Endodermal cell (in vitro differentiated cells): Measurements from ENCODE around the gene SFTPB. TPM values are rescaled to one million over a fixed set of nuclear protein-coding genes. Genes with fewer than 3 reads are reported as not detected.

Experiments
- DNase-seq: peaks from one replicate; pipeline ENCODE4 v3.0.0-alpha.2; 2017
- H3K27ac ChIP-seq: 2 replicates; pipeline ENCODE4 v1.5.1; 2013; ENCODE audit warnings: mild to moderate bottlenecking, low read depth, low read length, moderate library complexity
- H3K27me3 ChIP-seq: 2 replicates; pipeline ENCODE4 v1.6.1; 2013; ENCODE audit warnings: mild to moderate bottlenecking, low read length, moderate library complexity; ENCODE audit not compliant: insufficient read depth, control insufficient read depth, poor library complexity, severe bottlenecking
- H3K36me3 ChIP-seq: 2 replicates; pipeline ENCODE4 v1.7.0; 2013; ENCODE audit warnings: mild to moderate bottlenecking, low read length, moderate library complexity; ENCODE audit not compliant: control insufficient read depth, insufficient read depth
- H3K4me1 ChIP-seq: one replicate; pipeline ENCODE4 v1.7.0; 2013; ENCODE audit warnings: low read length; ENCODE audit not compliant: control insufficient read depth, insufficient read depth
- H3K4me3 ChIP-seq: 2 replicates; pipeline ENCODE4 v1.5.1; 2013; ENCODE audit warnings: mild to moderate bottlenecking, low read length, moderate library complexity
- H3K9ac ChIP-seq: 2 replicates; pipeline ENCODE4 v1.6.1; 2013; ENCODE audit warnings: mild to moderate bottlenecking, low read length, moderate library complexity; ENCODE audit not compliant: poor library complexity, severe bottlenecking; ENCODE audit errors: extremely low read depth
- H3K9me3 ChIP-seq: 2 replicates; pipeline ENCODE4 v1.6.1; 2013; ENCODE audit warnings: mild to moderate bottlenecking, low read length, moderate library complexity; ENCODE audit not compliant: control insufficient read depth
- H3K27ac Mint-ChIP-seq: 2 replicates; pipeline ENCODE4 v1.8.0; 2020; ENCODE audit warnings: mixed read lengths
- H3K27me3 Mint-ChIP-seq: 2 replicates; pipeline ENCODE4 v1.8.0; 2021; ENCODE audit warnings: mild to moderate bottlenecking, mixed read lengths; ENCODE audit not compliant: insufficient read depth
- H3K36me3 Mint-ChIP-seq: 2 replicates; pipeline ENCODE4 v1.8.0; 2020; ENCODE audit warnings: low read depth, mixed read lengths
- H3K4me1 Mint-ChIP-seq: 2 replicates; pipeline ENCODE4 v1.8.0; 2020; ENCODE audit warnings: mixed read lengths
- H3K4me3 Mint-ChIP-seq: 2 replicates; pipeline ENCODE4 v1.8.0; 2020; ENCODE audit warnings: mild to moderate bottlenecking, moderate library complexity, mixed read lengths
- H3K9me3 Mint-ChIP-seq: 2 replicates; pipeline ENCODE4 v1.8.0; 2020; ENCODE audit warnings: mild to moderate bottlenecking, mixed read lengths
- CTCF ChIP-seq: fragments of 200-600 bp; sonication (generic); conservative IDR thresholded peaks from 2 replicates; pipeline ENCODE4 v1.5.0; 2021; ENCODE audit warnings: antibody characterized with exemption, mild to moderate bottlenecking
- WGBS, 2 experiments: methylation state at CpG; one replicate each; pipeline versions ENCODE4 v1.1.5 to v1.1.7; 2013; ENCODE audit warnings: missing lambda C conversion rate in 2 of 2, mixed read lengths in 1 of 2; ENCODE audit not compliant: insufficient coverage in 1 of 2, insufficient read length in 1 of 2; 5-methylcytosine and 5-hydroxymethylcytosine counted together
- total RNA-seq, 2 donors: library from RNA; stranded (reverse); fragmentation: NEBNext Ultra II Directional in 1 of 2; extraction: Animal tissue kit (Norgen Biotek cat#: 25700) in 1 of 2; gene quantifications; 2 replicates in 1 of 2; 3 replicates in 1 of 2; pipeline ENCODE4 v1.2.1, GENCODE V29; 2021

The SFTPB gene
- total RNA-seq, 2 donors from 2014 or later: not detected

GRCh38 chr2:85635011-85635410 is 33.0 kb downstream of the SFTPB start:
- no peaks in the 10 kb centered on the region for H3K4me1 ChIP-seq
- no peak for TF ChIP-seq CTCF
- peaks cover 80% of the 10 kb centered on the region for H3K36me3 ChIP-seq
- H3K27me3 ChIP-seq: no peaks in the 10 kb centered on the region
- 94 to 100% methylated on average over 4 to 8 of the region's 8 CpGs for WGBS, 2 experiments
- no peaks in the 10 kb centered on the region for H3K27me3 Mint-ChIP-seq
- H3K9me3 ChIP-seq: no peaks in the 10 kb centered on the region
- no peak overlapping the region for H3K4me3 Mint-ChIP-seq
- H3K27ac ChIP-seq: no peak overlapping the region
- no peaks in the 10 kb centered on the region for H3K9me3 Mint-ChIP-seq
- DNase-seq: no peak
- no peaks in the 10 kb centered on the region for H3K4me1 Mint-ChIP-seq
- H3K36me3 Mint-ChIP-seq: peaks cover 81% of the 10 kb centered on the region
- H3K27ac Mint-ChIP-seq: no peak overlapping the region
- no peak overlapping the region for H3K4me3 ChIP-seq
- H3K9ac ChIP-seq: no peak overlapping the region

- H3K36me3 ChIP-seq: peaks cover 84% of the 10 kb centered on the region
Measured at GRCh38 chr2:85631316-85631715, 36.7 kb downstream of the SFTPB start.

GRCh38 chr2:85628658-85629057 is 39.3 kb downstream of the SFTPB start:
- DNase-seq: no peak
- H3K27me3 ChIP-seq: no peaks in the 10 kb centered on the region
- H3K27ac ChIP-seq: no peak overlapping the region
- H3K9ac ChIP-seq: no peak overlapping the region
- Mint-ChIP-seq H3K4me1 (no peaks in the 10 kb centered on the region), H3K27ac (no peak overlapping the region), H3K4me3 (no peak overlapping the region), H3K27me3 (no peaks in the 10 kb centered on the region), H3K36me3 (peaks cover 89% of the 10 kb centered on the region), H3K9me3 (no peaks in the 10 kb centered on the region)
- no peaks in the 10 kb centered on the region for H3K9me3 ChIP-seq
- peaks cover 89% of the 10 kb centered on the region for H3K36me3 ChIP-seq
- no peaks in the 10 kb centered on the region for H3K4me1 ChIP-seq
- H3K4me3 ChIP-seq: no peak overlapping the region
- WGBS, 2 experiments: 98 to 100% methylated on average over 2 of the region's 2 CpGs
- no peak for TF ChIP-seq CTCF

More at GRCh38 chr2:85631316-85631715, 36.7 kb downstream of the SFTPB start:
- Mint-ChIP-seq H3K36me3 (peaks cover 83% of the 10 kb centered on the region), H3K27ac (no peak overlapping the region), H3K27me3 (no peaks in the 10 kb centered on the region), H3K4me3 (no peak overlapping the region), H3K9me3 (no peaks in the 10 kb centered on the region), H3K4me1 (no peaks in the 10 kb centered on the region)
- Histone ChIP-seq H3K9me3 (no peaks in the 10 kb centered on the region), H3K27me3 (no peaks in the 10 kb centered on the region), H3K27ac (no peak overlapping the region), H3K4me3 (no peak overlapping the region), H3K4me1 (no peaks in the 10 kb centered on the region), H3K9ac (no peak overlapping the region)
- DNase-seq: no peak
- no peak for TF ChIP-seq CTCF
- 100% methylated on average over 3 of the region's 3 CpGs; no CpG with 5 or more reads in 1 of the 2 experiments for WGBS, 2 experiments
